H1 (cell line): ENCODE results near the gene OSM. TPM values are rescaled to one million over a fixed set of nuclear protein-coding genes. Genes with fewer than 3 reads are reported as not detected.

Experiments used
- JUND ChIP-seq: IDR thresholded peaks from 2 replicates; pipeline ENCODE4 v1.6.1; 2011; ENCODE audit warnings: mild to moderate bottlenecking, improper control_type of control experiment, low read length
- NANOG ChIP-seq: IDR thresholded peaks from 2 replicates; pipeline ENCODE4 v1.6.1; 2011; ENCODE audit warnings: low read length, low read depth, mild to moderate bottlenecking, inconsistent platforms; ENCODE audit not compliant: insufficient read depth, poor library complexity, severe bottlenecking
- polyA plus RNA-seq, 7 experiments: library from polyadenylated mRNA; depleted of rRNA in 3 of 7; stranded (reverse) in 5 of 7; unstranded in 2 of 7; fragments of >200 nt in 5 of 7; fragments of 200-250 nt in 2 of 7; gene quantifications; 1 replicate in 5 of 7; 2 replicates in 1 of 7; 4 replicates in 1 of 7; pipeline versions ENCODE4 v1.2.1 to v1.2.3, GENCODE V29; 2011 to 2013; ENCODE audit warnings: missing spikeins in 2 of 7, mixed read lengths in 2 of 7
- total RNA-seq: library from RNA; stranded (reverse); fragmentation: NEBNext Ultra II Directional; extraction: Animal tissue kit (Norgen Biotek cat#: 25700); gene quantifications from 2 replicates; pipeline ENCODE4 v1.2.1, GENCODE V29; 2021

OSM gene
- total and polyA plus RNA-seq, 2 of the 8 experiments (the other 6 are each of a cell fraction or from before 2014, with no cell fraction given), result not detected

DNA sequence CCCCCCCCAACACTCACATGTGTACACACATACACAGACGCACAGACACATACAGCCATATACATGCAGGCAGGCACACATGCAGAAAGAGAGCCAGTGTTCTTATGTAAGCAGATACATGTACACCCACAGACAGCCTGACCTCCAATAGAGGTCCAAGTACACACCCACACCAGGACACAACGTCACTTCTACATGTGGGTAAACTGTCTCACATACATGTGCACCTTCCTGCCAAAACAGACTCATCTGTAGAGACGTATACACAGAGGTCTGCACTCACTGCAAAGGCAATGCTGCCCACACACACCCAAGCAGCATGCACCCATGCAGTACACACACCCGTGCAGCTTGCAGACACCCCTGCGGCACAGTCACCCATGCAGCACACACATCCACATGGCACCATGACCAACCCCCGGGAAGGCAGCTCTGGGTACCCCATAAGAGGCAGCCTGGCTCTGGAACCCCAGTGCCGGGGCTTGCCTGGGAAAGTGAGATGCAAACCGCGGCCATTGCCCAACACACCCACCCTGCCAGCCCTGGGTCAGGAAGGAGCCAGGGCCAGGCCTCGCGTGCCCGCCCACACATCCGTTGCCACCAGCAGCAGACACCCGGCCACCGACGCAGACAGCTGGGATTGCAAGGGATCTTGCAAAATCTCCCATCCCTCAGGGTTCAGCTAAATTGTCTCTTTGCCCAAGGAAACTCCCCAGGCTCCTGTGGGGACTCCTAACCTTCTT, 12.6 kb upstream of the OSM start (continued):
- TF ChIP-seq NANOG (no peak), JUND (no peak)
